ENCODE results near the gene ZFHX3. TPM values are rescaled to one million over a fixed set of nuclear protein-coding genes. Genes with fewer than 3 reads are reported as not detected.

ZFHX3 gene
- total RNA-seq, 1 donor from 2014 or later: 68.1 TPM

- H3K9me3 Mint-ChIP-seq: no peaks in the 10 kb centered on the region
- H3K36me3 Mint-ChIP-seq: no peaks in the 10 kb centered on the region
- peaks cover 52% of the 10 kb centered on the region for H3K27me3 Mint-ChIP-seq (ENCODE audit: low read depth)
- H3K4me1 Mint-ChIP-seq: peaks cover 74% of the 10 kb centered on the region
- no peak overlapping the region for H3K27ac Mint-ChIP-seq
- DNase-seq (ENCODE audit: low spot score in 2 of 2, unreplicated experiment in 2 of 2): no peak
- peak overlapping the region; percentile 51 for H3K4me3 Mint-ChIP-seq
- TF ChIP-seq CTCF (IDR thresholded peaks at IDR 0.05; ENCODE audit: unreplicated experiment): no peak
Observed at GRCh38 chr16:73066927-73067670, 19.2 kb upstream of the ZFHX3 start.

- Mint-ChIP-seq H3K27ac (peak overlapping the region; percentile 62), H3K4me1 (peaks cover 75% of the 10 kb centered on the region), H3K4me3 (peak overlapping the region; percentile 58), H3K27me3 (ENCODE audit: low read depth) (peaks cover 57% of the 10 kb centered on the region), H3K9me3 (no peaks in the 10 kb centered on the region), H3K36me3 (no peaks in the 10 kb centered on the region)
- no peak for DNase-seq (ENCODE audit: low spot score in 2 of 2, unreplicated experiment in 2 of 2)
- no peak for TF ChIP-seq CTCF (IDR thresholded peaks at IDR 0.05; ENCODE audit: unreplicated experiment)
Observed at GRCh38 chr16:73066331-73066926, 18.5 kb upstream of the ZFHX3 start.

GRCh38 chr16:73065632-73066330, 17.9 kb upstream of the ZFHX3 start:
- Mint-ChIP-seq H3K36me3 (no peaks in the 10 kb centered on the region), H3K9me3 (no peaks in the 10 kb centered on the region), H3K27me3 (ENCODE audit: low read depth) (peaks cover 59% of the 10 kb centered on the region), H3K27ac (peak overlapping the region; percentile 62), H3K4me3 (peak overlapping the region; percentile 58), H3K4me1 (peaks cover 72% of the 10 kb centered on the region)
- DNase-seq (ENCODE audit: low spot score in 2 of 2, unreplicated experiment in 2 of 2): no peak
- TF ChIP-seq CTCF (IDR thresholded peaks at IDR 0.05; ENCODE audit: unreplicated experiment): no peak

- no peak for DNase-seq (ENCODE audit: low spot score in 2 of 2, unreplicated experiment in 2 of 2)
- Mint-ChIP-seq H3K27ac (no peak overlapping the region), H3K9me3 (no peaks in the 10 kb centered on the region), H3K4me3 (peak overlapping the region; percentile 58), H3K27me3 (ENCODE audit: low read depth) (peaks cover 66% of the 10 kb centered on the region), H3K36me3 (no peaks in the 10 kb centered on the region), H3K4me1 (peaks cover 72% of the 10 kb centered on the region)
- no peak for TF ChIP-seq CTCF (IDR thresholded peaks at IDR 0.05; ENCODE audit: unreplicated experiment)
Observed at GRCh38 chr16:73064994-73065545, 17.1 kb upstream of the ZFHX3 start.

GRCh38 chr16:73064212-73064993, 16.5 kb upstream of the ZFHX3 start:
- peaks cover 75% of the 10 kb centered on the region for H3K4me1 Mint-ChIP-seq
- no peak overlapping the region for H3K27ac Mint-ChIP-seq
- TF ChIP-seq CTCF (IDR thresholded peaks at IDR 0.05; ENCODE audit: unreplicated experiment): no peak
- H3K36me3 Mint-ChIP-seq: no peaks in the 10 kb centered on the region
- peak overlapping the region; percentile 58 for H3K4me3 Mint-ChIP-seq
- no peaks in the 10 kb centered on the region for H3K9me3 Mint-ChIP-seq
- no peak for DNase-seq (ENCODE audit: low spot score in 2 of 2, unreplicated experiment in 2 of 2)
- peaks cover 69% of the 10 kb centered on the region for H3K27me3 Mint-ChIP-seq (ENCODE audit: low read depth)

All from mesothelial cell of epicardium (in vitro differentiated cells).